Epithelial cell of esophagus (primary cell): ENCODE data around the gene SHISA3.

Experiments
- DNase-seq: peaks from one replicate; pipeline ENCODE4 v3.0.0; 2010; ENCODE audit warnings: low read depth
- H3K4me3 ChIP-seq: 2 replicates; pipeline ENCODE4 v1.5.1; 2011; ENCODE audit warnings: mild to moderate bottlenecking, low read length, control low read depth
- CTCF ChIP-seq: IDR thresholded peaks from 2 replicates; pipeline ENCODE4 v1.5.1; 2011; ENCODE audit warnings: low read depth, mild to moderate bottlenecking, low read length, control low read depth, inconsistent platforms; ENCODE audit not compliant: insufficient read depth; ENCODE audit errors: missing control alignments

Gene SHISA3

GRCh38 chr4:42391355-42391664 is 6.0 kb upstream of the SHISA3 start:
- TF ChIP-seq CTCF, result no peak
- DNase-seq, result no peak
- no peak overlapping the region for H3K4me3 ChIP-seq

GRCh38 chr4:42391981-42392380 is 5.3 kb upstream of the SHISA3 start:
- no peak overlapping the region for H3K4me3 ChIP-seq
- DNase-seq, result no peak
- TF ChIP-seq CTCF, result no peak

- TF ChIP-seq CTCF, result no peak
- no peak for DNase-seq
- no peak overlapping the region for H3K4me3 ChIP-seq
Measured at GRCh38 chr4:42392436-42392835, 4.9 kb upstream of the SHISA3 start.

- H3K4me3 ChIP-seq, result no peak overlapping the region
- no peak for DNase-seq
- no peak for TF ChIP-seq CTCF
Measured at GRCh38 chr4:42395595-42395994, 1.7 kb upstream of the SHISA3 start.

GRCh38 chr4:42396361-42396751 is 932 bp upstream of the SHISA3 start:
- no peak for DNase-seq
- TF ChIP-seq CTCF, result no peak
- H3K4me3 ChIP-seq, result no peak overlapping the region

- peak; percentile 29 for DNase-seq
- no peak for TF ChIP-seq CTCF
- peak overlapping the region; percentile 2 for H3K4me3 ChIP-seq
Measured at GRCh38 chr4:42397635-42398170, 415 bp downstream of the SHISA3 start.

- TF ChIP-seq CTCF, result no peak
- no peak for DNase-seq
- H3K4me3 ChIP-seq, result peak overlapping the region; percentile 2
Measured at GRCh38 chr4:42398171-42398870, 1.0 kb downstream of the SHISA3 start.
